Measurements from ENCODE around the gene ADGRG6.
A peak's percentile ranks its signal among the peaks of the same experiment; 100 is the strongest.

The ADGRG6 gene

DNA sequence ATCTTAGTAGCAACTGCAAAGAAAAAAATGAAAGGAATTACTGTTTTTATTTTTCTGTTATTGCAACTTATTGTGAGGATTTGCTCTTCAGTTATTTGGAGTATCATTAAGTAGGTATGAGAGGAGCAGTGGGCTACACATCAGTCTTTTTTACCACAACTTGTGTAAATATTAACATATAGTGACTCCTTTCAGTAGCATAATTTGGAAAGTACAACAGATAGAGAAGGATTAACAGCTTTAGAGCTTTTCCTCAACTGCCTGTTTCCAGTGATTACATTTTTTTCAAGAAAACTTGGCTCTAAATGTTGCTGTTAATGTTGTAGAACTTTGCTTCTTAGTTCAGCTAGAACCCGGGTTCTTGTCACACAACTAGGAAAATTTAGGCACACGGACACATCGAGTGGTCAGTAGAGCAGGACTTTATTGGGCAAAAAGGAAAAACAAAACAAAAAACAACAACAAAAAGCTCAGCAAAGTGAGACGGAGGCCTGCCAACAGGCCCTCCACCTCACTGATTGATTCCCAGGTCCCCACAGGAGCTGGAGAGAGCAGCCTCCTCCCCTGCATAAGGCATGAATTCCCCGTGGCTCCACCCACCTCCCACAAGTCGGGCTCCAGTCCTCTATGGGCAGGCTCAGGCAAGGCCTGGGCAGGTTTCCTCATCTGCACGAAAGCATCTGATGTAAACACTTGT is 75.1 kb downstream of the ADGRG6 start:
- DNase-seq (ENCODE audit: low spot score), result no peak

DNA sequence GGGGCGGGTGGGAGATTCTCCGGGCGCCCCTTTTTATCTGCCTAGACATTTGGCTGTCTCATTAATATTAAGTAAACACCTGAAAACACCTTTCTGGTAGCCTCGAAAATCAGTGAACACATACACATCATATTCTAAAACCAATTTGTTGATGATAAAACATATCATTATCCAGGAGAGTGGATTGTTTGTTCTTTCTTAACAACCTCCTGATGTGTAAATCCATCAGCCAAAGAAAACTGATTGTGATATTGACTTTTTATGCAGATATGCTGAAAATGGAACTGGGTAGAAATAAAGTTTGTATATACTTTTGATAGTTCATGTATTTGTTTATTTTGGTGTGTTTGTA is 75.7 kb downstream of the ADGRG6 start:
- DNase-seq (ENCODE audit: low spot score), result no peak

DNA sequence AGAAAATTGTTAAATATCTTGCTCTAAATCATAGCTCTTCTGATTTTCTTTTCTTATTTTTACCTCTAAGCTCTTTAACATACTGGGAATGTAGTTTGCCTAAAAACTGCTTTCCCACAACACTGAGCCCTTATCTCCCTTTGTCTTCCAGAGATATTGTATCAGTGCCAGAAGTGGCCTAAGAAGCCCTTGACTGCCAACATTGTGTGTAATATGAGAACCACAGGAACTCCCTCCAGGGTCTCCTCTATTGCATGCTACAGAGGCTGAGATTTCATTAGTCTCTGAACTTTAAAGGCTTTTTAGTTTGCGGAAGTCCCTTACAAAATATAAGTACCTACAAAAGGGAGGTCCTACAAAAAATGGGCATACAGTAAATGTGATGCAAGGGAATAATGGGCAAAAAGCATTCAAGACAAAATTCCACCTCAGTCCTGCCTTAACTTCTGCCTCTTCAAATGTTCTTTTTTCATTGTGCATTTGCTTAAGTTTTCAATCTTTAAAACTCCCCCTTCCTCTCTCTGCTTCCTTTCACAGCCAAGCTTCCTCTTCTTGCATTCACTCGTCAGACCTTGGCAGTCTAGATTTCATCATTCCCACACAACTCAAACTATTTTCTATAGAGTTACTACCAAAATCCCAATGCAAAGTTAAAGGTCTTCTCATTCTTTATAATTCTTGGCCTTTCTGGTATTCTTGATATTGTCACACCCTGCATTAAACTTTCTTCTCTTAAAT is 76.5 kb downstream of the ADGRG6 start:
- DNase-seq (ENCODE audit: low spot score), result no peak

DNA sequence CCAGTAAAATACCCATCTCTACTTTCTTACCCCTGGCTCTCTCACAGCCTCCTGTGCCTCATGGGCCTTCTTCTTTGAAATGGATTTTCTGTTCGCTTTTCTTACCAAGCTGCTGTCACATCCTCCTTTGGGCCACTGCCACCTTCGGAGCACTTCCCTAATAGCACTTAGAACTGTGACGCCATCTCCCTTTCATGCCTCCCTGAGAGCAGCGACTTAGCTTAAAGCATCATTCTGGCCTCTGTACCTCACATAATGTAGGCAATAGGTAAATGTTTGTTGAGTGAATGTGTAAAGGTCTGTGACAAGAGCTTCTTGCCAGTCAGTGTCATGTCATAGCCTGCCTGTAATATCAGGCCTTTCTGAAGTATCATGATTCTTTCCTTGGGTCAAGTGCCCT is 78.8 kb downstream of the ADGRG6 start:
- DNase-seq (ENCODE audit: low spot score), result no peak

DNA sequence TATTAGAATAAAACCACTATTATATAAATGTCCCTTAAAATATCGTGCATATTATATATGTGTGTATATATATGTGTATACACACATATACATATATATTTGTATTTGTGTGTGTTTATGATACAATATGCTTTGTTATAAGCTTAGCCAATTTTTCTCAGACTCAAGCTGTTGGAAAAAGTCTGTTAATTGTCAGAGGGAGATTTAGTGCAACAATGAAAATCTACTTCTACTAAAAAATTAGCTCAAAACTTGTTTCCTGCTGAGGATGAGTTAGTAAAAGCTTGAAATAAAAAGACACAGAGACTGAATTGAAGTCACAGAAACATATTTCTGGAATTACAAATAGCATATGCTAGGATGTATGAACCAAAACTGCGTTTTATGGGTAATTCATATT is 79.4 kb downstream of the ADGRG6 start:
- no peak for DNase-seq (ENCODE audit: low spot score)

DNA sequence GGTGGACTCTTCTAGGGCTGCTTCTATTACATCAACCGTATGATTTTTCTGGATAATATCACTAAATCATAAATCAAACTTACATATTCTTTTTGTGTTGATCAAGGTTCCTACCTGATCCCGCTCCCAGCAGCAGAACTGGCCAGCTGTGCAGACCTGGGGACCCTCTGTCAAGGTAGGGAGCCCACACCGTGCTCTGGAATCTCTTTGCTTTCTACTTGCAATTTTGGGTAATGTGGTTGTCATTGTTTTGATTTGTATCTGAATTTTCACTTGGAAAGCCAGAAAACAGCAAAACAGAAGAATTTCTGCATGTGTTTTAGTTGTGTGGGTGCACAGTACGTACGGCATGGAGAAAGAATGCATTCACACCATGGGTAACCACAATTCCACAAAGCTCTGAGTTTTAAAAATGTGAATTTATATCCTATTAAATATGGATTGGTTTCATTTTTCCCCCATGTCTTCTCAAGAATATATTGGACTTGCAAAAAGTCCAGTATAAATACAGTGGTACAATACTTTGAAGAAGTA is 80.1 kb downstream of the ADGRG6 start:
- no peak for DNase-seq (ENCODE audit: low spot score)

DNA sequence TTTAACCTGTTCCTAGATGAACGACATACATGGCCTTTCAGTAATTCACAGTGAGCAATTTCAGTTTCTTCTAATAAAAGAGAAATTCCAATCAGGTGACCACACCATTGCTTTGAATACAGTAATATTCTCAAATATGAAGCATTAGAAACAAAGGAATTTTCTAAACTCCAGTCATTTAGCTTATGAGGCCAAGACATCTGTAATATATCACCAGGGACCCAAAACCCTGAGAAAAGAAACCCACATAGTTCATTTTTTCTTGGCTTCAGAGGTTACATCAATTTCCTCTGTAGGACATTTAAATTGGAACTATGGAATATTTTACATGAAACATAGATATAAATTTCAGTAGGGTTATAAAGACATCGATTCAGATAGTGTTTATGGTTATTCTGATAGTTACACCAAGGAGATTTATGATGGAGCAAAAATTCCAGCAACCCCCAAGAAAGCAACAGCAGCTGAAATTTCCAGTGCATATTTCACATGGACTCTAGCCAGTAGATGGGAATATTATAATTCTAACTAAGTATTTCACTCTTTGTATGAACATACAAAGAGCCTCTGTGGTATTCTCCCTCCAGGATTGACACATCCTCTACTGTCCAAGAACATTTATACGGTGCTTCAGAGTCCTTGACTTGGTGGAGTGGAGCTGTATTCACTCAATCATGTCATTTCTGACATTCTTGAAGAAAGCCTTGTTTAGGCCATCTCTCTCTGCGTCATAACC is 82.9 kb downstream of the ADGRG6 start:
- DNase-seq (ENCODE audit: low spot score), result no peak

DNA sequence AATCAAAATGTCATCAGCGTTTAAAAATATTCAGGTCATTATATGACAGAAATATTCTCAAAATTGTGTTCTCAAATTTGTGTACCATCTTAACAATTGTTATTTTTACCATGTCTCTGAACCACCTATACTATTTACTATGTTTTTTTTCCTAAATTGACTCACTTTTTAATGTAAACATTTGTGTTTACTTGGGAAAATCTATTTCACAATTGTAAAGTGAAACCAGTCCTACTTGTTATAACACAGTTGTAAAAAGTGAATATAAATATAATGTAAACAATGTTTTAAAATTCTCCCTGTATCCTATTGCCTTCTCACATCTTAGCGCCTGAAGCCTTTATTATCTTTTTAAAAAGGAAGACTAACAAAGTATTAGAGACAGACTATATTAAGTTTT is 83.5 kb downstream of the ADGRG6 start:
- DNase-seq (ENCODE audit: low spot score), result no peak

DNA sequence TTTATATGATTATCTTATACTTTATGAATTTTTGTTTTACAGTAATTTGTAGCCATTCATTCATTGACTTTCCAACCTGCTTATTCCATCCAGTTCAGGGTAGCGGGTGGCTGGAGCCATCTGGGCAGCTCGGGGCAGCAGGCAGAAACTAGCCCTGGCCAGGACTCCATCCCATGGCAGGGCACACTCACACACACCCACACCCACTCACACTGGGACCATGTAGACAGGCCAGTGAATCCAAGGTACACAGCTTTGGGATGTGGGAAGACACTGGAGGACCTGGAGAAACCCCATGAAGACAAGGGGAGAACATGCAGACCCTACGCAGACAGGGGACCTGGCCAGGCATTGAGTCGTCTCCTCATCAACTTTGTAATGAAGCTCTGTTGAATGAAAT is 84.8 kb downstream of the ADGRG6 start:
- no peak for DNase-seq (ENCODE audit: low spot score)

DNA sequence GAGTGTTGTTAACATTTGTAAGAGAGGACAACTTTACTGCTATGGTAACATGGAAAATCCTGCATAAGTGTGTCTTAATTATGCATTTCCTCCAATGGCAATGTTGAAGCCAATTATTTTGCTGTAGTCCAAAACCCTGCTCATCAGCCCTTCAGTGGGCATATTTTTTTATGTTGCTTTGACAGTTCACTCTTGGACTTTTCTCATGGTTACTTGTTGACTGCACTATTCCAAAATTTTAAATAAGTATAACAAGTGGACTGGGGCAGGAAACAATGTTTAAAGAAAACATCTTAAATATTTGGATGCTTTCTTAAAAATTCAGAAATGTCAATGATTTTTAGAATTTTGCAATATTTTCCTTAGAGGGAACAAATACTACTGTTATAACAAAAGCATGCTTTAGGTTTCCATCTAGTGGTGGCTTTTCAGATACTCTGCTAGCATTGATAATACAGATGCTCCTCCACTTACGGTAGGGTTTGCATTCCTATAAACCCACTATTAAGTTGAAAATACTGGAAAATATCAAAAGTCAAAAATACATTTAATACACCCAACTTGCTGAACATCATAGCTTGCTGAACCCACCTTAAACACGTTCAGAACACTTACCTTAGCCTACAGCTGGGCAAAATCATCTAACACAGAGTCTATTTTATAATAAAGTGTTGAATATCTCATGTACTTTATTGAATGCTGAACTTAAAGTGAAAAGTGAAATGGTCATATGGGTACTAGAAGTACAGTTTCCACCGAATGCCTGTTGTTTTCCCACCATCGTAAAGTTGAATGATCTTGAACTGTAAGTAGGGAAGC is 86.4 kb downstream of the ADGRG6 start:
- DNase-seq (ENCODE audit: low spot score), result peak; percentile 14

DNA sequence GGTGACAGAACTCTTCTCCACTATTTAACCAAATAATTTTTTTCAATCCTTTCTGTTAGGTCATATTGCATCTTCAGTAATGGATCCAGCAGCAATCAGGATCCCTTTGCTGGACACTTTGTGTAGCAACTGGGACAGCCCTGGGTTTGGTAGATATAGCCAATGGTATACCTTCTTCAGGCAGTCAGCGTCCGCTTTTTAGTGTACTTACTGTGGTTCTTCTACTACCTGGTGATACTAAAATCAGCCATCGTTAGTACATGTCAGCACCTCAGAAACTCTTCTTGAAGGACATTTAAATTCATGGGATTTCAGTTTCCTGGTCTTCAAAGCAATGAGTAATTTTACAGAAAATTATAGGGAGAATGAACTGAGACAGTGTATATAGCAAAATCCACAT is 93.5 kb downstream of the ADGRG6 start:
- no peak for DNase-seq (ENCODE audit: low spot score)

DNA sequence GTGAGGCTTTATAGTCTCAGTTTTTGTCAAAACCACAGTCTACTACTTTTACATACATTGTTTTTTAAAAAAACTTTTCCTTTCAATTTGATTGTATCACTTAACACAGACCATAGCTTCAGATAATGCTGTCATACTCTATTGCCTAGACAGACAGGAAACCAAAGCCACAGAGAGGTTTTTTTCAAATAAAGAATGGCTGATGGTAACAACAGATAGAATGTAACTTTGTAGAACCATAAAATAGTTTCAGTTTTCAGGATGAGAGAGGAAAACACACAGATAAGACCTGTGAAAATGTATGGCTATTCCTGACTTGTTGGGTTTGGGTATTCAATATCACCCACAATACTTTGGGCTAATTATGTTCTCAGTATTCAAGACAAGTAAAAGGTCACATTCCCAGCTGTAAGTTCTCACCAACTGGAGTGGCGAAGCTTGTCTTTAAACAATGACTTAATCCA is 94.0 kb downstream of the ADGRG6 start:
- DNase-seq (ENCODE audit: low spot score), result peak; percentile 64

DNA sequence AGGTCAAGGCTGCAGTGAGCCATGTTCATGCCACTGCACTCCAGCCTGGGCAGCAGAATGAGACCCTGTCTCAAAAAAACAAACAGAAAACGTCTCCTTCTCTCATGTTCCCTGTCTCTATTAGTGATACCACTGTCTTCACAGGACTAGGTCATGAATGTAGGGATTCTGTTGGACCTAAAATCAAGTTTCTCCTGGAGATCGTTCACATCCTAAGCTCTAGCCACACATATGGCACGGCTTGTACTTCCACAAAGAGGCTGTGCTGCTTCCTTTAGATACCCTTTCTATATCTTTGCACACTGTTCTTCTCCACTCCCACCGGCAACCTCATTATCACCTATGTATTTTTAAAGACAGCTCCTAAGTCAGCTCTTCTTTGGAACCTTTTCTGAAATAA is 96.5 kb downstream of the ADGRG6 start:
- DNase-seq (ENCODE audit: low spot score), result no peak

DNA sequence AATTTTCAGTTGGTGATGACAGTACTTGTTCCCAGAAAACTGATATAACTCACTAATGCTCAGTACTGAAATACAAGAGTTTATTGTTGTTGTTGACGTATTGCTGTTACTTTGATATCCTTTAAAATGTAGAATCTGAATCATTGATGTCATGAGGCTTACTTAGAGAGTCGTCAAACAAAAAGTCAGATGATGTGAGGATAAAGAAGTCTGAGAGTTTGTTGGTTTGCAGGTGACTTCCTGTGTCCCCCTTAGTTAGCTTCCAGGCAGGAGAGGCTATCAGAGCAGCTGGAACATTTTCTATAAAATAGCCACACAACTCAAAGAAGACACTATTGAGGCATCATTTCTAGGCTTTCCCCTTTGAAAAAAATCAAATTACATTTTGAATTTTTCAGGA is 97.9 kb downstream of the ADGRG6 start:
- no peak for DNase-seq (ENCODE audit: low spot score)

DNA sequence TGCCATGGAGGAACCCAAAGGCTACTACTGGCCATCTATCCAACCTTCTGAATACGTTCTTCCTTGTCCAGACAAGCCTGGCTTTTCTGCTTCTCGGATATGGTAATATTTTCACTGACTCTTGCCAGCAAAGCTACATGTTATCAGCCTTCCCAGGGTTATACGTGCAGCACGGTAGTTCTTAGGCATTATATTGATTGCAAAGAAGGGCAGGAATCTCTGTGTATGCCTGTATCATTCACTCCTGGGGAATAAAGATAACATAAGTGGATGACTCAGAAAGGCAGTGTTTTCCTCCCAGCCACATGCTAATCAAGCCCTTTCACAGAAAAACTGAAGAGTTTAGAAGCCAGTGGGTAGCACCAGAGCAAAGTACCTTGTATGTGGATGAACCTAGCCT is 98.7 kb downstream of the ADGRG6 start:
- no peak for DNase-seq (ENCODE audit: low spot score)

DNA sequence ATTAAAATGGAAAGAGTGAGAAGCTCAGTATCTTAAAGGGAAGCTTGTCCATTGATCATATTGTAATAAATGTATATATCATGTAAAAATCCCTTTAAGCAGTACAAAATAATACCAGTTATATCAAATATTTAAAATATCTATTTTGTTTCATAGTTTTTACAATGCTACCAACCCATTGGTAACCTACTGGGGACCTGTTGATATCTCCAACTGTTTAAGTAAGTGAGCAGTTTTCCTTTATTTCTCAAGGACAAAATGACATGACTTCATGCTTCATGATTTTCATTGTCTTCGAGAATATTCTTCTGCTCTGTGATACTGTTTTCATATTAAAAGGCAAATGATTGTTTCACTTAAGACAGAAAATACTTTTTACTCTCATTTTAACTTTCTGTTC is 100.0 kb downstream of the ADGRG6 start:
- no peak for DNase-seq (ENCODE audit: low spot score)

DNA sequence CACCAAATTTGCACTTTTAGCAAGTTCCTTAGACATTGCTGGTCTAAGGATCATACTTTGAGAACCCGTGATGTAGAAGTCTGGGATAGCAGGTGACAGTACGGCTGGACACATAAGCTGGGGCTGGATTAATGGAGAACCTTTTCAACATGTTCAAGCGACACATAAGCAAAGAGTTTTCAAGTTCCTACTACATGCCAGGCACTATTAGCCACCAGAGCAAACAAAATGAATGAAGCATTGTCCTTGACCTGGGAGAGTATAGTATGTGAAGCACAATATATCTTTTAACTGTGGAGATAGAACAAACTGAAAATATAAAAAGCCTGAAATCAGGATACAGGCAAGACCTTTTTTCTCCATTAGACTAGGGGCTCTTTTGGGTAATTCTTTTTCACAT is 102.9 kb downstream of the ADGRG6 start:
- no peak for DNase-seq (ENCODE audit: low spot score)

DNA sequence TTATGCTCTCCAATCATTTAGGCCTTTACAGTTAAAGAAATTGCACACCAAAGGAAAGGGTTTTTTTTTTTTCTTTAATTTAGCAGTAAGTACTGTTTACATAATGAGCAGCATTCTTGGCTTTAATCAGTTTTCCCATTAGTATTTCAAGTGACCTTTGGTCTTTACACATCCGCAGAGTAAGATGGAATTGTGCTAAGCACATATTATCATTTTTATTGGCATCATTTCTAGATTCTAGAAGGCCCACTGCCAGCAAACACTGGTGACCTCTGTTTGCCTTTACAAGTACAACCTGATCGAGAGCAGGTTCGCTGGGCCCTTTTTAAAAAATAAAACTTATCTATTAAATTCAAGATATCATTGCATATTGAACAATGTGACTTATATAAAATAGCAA is 104.3 kb downstream of the ADGRG6 start:
- DNase-seq (ENCODE audit: low spot score), result no peak

DNA sequence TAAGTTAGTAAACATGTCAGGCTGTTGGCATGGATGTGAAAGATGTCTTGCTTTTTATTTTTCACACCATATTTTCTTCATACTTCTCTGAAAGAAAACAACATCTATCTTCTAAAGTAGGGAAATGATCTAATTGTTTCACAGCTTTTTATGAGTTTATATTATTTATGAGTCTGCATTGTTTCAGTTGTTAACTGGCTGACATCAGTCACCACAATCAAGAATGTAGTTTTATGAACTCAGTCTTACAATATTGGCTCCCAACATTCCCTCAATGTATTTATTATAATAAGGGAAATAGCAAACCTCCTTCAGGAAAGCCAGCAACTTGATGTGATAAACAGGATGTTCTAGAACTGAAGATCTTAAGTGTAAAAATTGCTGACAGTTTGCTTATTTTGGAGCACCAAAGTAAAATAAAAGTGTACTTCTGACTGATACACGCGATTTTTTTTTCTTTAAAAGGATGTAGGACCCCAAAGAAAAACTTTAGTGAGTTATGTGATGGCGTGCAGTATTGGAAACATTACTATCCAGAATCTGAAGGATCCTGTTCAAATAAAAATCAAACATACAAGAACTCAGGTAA is 106.0 kb downstream of the ADGRG6 start:
- no peak for DNase-seq (ENCODE audit: low spot score)

DNA sequence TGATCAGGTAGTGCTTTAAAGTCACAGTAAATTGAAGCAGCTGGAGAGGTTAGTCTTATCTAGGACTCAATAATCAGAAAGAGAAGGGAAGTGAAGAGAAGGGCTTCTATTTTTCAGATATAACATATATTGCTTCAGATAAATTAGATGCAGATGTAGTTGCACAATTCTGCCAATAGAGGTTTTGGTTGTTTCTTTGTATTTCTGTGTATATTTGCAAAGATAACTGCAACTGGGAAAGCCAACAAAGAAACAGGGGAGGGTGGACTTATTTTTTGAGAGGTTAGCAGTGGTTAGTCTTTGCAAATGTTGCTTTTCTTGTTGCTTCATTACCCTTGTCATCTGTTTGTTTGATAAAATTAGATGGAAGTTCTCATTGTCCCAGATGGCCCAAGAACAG is 106.6 kb downstream of the ADGRG6 start:
- DNase-seq (ENCODE audit: low spot score), result no peak

DNA sequence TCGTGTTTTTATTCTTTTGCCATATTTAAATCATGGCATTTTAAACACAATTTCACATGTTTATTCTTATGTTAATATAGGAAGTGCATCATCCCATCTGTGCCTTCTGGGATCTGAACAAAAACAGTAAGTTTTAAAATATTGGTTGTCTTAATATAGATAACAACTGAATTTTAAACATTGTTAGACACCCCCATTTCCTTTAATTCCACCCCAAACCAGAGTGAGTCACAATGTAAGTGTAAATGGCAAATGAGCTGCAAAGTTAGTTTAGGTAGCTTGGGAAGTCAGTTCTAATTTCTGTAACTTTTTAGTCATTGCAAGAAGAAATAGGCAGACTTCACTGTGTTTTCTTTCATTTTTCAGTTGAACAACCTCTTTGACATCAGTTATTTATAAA is 108.0 kb downstream of the ADGRG6 start:
- no peak for DNase-seq (ENCODE audit: low spot score)

DNA sequence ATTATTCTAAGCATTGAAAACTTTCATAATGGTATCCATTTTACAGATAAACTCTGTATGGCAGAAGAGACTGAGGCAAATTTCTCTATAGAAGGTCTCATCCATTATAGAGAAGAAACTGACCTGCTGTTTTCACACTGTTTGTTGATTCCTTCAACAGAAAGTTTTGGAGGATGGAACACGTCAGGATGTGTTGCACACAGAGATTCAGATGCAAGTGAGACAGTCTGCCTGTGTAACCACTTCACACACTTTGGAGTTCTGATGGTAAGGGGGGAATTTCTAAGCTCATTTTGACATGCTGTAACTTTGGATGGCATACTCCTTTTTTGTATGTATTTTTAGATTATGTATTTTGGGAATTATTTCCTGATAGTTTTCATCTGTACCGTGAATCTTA is 109.3 kb downstream of the ADGRG6 start:
- no peak for DNase-seq (ENCODE audit: low spot score)

All from CD4-positive, alpha-beta T cell treated with Interleukin-6 at 100 ng/mL for 8 hours (primary cell).